ENCODE measurements around the gene PRRC2B. TPM values are rescaled to one million over a fixed set of nuclear protein-coding genes. Genes with fewer than 3 reads are reported as not detected.
A peak's percentile ranks its signal among the peaks of the same experiment; 100 is the strongest.

PRRC2B gene
- total and polyA plus RNA-seq, 2 of the 13 experiments (the other 11 are each of a cell fraction or from before 2014, with no cell fraction given), result 20.8 to 37.4 TPM

GRCh38 chr9:131502781-131503625, 109.1 kb downstream of the PRRC2B start, which contains the start of gene POMT1 (continued):
- TF ChIP-seq ZNF318 (CRISPR knock-in tag; IDR thresholded peaks at IDR 0.05) (0 out of 2 replicates have a peak, but pooled peaks have one; percentile 73), TFE3 (CRISPR knock-in tag; IDR thresholded peaks at IDR 0.05) (peak; percentile 64; the same call in 1 of the 2 replicates), ZC3H13 (CRISPR knock-in tag; IDR thresholded peaks at IDR 0.05) (peak; percentile 78), HNRNPLL (IDR thresholded peaks at IDR 0.05; ENCODE audit: low read depth, low read length, poor library complexity, severe bottlenecking) (peak; percentile 82), MIER2 (CRISPR knock-in tag; IDR thresholded peaks at IDR 0.05) (no peak), TFDP2 (CRISPR knock-in tag; IDR thresholded peaks at IDR 0.05) (peak; percentile 42; the same call in 1 of the 2 replicates), FOXO4 (CRISPR knock-in tag; conservative IDR thresholded peaks at IDR 0.05) (no peak), ZNF317 (CRISPR knock-in tag; IDR thresholded peaks at IDR 0.05) (no peak), PAWR (CRISPR knock-in tag; IDR thresholded peaks at IDR 0.05; ENCODE audit: borderline replicate concordance) (no peak), ZFAT (CRISPR knock-in tag; conservative IDR thresholded peaks at IDR 0.05) (no peak), HOXA3 (CRISPR knock-in tag; IDR thresholded peaks at IDR 0.05) (peak; percentile 84), YEATS2 (CRISPR knock-in tag; IDR thresholded peaks at IDR 0.05; ENCODE audit: borderline replicate concordance) (peak; percentile 87; the same call in 1 of the 2 replicates), FOSL1 (CRISPR knock-in tag; IDR thresholded peaks at IDR 0.05; ENCODE audit: borderline replicate concordance) (no peak)
